KMS-11 (cell line): ENCODE measurements around the gene DOK6.
"Not testable (repeated sequence)": the region's sequence is repeated elsewhere in the genome, so short reads cannot be mapped to it uniquely, and the experiment has no call there.

Experiments
- H2AFZ ChIP-seq: fragments of 200-600 bp; sonication (generic); 2 replicates; pipeline ENCODE4 v1.6.1; 2016; ENCODE audit warnings: antibody characterized with exemption, mixed run types, low read depth
- H3K27ac ChIP-seq: fragments of 200-600 bp; sonication (generic); 2 replicates; pipeline ENCODE4 v1.6.1; 2016; ENCODE audit warnings: mild to moderate bottlenecking, mixed run types
- H3K27me3 ChIP-seq: fragments of 200-600 bp; sonication (generic); 2 replicates; pipeline ENCODE4 v1.6.1; 2017; ENCODE audit warnings: mild to moderate bottlenecking, low read depth, mixed run types, moderate library complexity; ENCODE audit not compliant: insufficient read depth
- H3K36me3 ChIP-seq: fragments of 200-600 bp; sonication (generic); 2 replicates; pipeline ENCODE4 v1.6.1; 2017; ENCODE audit warnings: mild to moderate bottlenecking, mixed run types; ENCODE audit not compliant: insufficient read depth
- H3K4me1 ChIP-seq: fragments of 200-600 bp; sonication (generic); 2 replicates; pipeline ENCODE4 v1.6.1; 2016; ENCODE audit warnings: mild to moderate bottlenecking, low read depth, mixed run types; ENCODE audit not compliant: poor library complexity, severe bottlenecking
- H3K4me2 ChIP-seq: fragments of 200-600 bp; sonication (generic); 2 replicates; pipeline ENCODE4 v1.7.0; 2016; ENCODE audit warnings: mild to moderate bottlenecking, mixed run types
- H3K4me3 ChIP-seq: fragments of 200-600 bp; sonication (generic); IDR thresholded peaks from 2 replicates; pipeline ENCODE4 v1.6.1; 2017; ENCODE audit warnings: low read depth, low read length, mixed read lengths; ENCODE audit not compliant: insufficient read depth
- H3K79me2 ChIP-seq: fragments of 200-600 bp; sonication (generic); 2 replicates; pipeline ENCODE4 v1.6.1; 2016; ENCODE audit warnings: low read depth, mixed run types; ENCODE audit not compliant: insufficient read depth
- H3K9ac ChIP-seq: fragments of 200-600 bp; sonication (generic); 2 replicates; pipeline ENCODE4 v1.6.1; 2016; ENCODE audit warnings: mild to moderate bottlenecking, mixed run types
- H4K20me1 ChIP-seq: fragments of 200-600 bp; sonication (generic); 2 replicates; pipeline ENCODE4 v1.6.1; 2016; ENCODE audit warnings: mild to moderate bottlenecking, mixed run types; ENCODE audit not compliant: insufficient read depth
- TF ChIP-seq, protein P1 (sequence below): fragments of 200-600 bp; sonication (generic); conservative IDR thresholded peaks from 2 replicates; pipeline ENCODE4 v1.6.1; 2017; ENCODE audit warnings: low read depth, mild to moderate bottlenecking, antibody characterized with exemption, low read length, moderate library complexity, mixed read lengths

DOK6 gene

DNA sequence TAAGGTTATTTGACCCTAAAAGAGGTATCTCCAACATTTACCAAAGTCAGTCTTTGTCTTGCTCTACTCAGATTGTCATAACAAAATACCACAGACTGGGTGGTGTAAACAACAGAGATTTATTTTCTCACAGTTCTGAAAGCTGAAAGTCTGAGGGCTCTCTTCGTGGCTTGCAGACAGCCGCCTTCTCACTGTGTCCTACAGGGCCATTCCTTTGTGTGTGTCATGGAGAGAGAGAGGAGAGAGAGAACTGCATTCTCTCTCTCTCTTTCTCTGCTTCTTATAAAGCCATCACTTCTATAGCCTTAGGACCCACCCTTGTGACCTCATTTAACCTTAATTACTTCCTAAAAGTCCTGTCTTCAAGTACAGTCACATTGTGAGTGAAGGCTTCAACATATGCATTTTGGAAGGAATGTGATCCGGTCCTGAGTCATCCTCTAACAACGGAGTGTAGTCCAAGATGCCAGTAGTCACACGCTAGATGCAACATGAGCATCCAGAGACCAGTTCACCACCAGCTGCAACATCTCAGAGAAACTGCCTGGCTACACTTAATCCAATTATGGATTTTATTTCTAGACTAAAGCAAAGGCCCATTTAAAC lies 416.8 kb downstream of the DOK6 start:
- no peak overlapping the region for H3K9ac ChIP-seq
- no peaks in the 10 kb centered on the region for H4K20me1 ChIP-seq
- no peaks in the 10 kb centered on the region for H3K27me3 ChIP-seq
- no peaks in the 10 kb centered on the region for H3K4me1 ChIP-seq
- H3K36me3 ChIP-seq: no peaks in the 10 kb centered on the region
- H3K79me2 ChIP-seq: no peaks in the 10 kb centered on the region
- H2AFZ ChIP-seq: no peak overlapping the region
- no peak overlapping the region for H3K4me2 ChIP-seq
- TF ChIP-seq, protein P1, sequence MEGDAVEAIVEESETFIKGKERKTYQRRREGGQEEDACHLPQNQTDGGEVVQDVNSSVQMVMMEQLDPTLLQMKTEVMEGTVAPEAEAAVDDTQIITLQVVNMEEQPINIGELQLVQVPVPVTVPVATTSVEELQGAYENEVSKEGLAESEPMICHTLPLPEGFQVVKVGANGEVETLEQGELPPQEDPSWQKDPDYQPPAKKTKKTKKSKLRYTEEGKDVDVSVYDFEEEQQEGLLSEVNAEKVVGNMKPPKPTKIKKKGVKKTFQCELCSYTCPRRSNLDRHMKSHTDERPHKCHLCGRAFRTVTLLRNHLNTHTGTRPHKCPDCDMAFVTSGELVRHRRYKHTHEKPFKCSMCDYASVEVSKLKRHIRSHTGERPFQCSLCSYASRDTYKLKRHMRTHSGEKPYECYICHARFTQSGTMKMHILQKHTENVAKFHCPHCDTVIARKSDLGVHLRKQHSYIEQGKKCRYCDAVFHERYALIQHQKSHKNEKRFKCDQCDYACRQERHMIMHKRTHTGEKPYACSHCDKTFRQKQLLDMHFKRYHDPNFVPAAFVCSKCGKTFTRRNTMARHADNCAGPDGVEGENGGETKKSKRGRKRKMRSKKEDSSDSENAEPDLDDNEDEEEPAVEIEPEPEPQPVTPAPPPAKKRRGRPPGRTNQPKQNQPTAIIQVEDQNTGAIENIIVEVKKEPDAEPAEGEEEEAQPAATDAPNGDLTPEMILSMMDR: no peak
- H3K27ac ChIP-seq: no peak overlapping the region
- H3K4me3 ChIP-seq: no peak overlapping the region

DNA sequence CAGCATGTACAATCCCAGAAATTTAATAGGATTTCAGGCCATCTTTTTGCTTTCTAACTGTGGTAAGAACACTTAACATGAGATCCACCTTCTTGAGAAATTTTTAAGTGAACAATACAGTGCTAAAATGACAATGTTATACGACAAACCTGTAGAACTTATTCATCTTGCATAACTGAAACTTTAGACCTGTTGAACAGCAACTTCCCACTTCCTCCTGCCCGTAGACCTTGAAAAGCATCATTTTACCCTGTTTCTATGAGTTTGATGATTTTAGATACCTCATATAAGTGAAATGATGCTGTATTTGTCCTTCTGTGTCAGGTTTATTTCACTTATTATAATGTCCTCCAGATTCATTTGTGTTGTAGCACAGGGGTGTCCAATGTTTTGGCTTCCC lies 418.8 kb downstream of the DOK6 start:
- H3K9ac ChIP-seq: no peak overlapping the region
- TF ChIP-seq, protein P1: no peak
- no peak overlapping the region for H3K4me2 ChIP-seq
- no peaks in the 10 kb centered on the region for H3K36me3 ChIP-seq
- H3K79me2 ChIP-seq: no peaks in the 10 kb centered on the region
- no peaks in the 10 kb centered on the region for H3K27me3 ChIP-seq
- H3K4me1 ChIP-seq: no peaks in the 10 kb centered on the region
- no peak overlapping the region for H3K4me3 ChIP-seq
- no peaks in the 10 kb centered on the region for H4K20me1 ChIP-seq
- H2AFZ ChIP-seq: no peak overlapping the region
- H3K27ac ChIP-seq: no peak overlapping the region

DNA sequence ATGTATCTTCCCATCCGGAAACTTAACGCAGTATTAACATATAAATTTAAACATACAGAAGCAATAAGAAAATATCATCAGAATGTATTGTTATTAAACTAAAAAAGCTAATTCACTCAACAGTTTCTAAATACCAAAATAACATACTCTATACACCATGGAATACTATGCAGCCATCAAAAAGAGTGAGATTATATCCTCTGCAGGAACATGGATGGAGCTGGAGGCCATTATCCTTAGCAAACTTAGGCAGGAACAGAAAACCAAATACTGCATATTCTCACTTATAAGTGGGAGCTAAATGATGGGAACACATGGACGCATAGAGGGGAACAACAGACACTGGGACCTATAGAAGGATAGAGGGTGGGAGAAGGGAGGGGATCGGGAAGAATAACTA lies 419.9 kb downstream of the DOK6 start:
- Histone ChIP-seq H3K9ac (no peak overlapping the region), H2AFZ (no peak overlapping the region), H3K4me3 (no peak overlapping the region), H3K4me2 (no peak overlapping the region), H3K27ac (no peak overlapping the region), H3K4me1 (no peaks in the 10 kb centered on the region), H3K79me2 (no peaks in the 10 kb centered on the region), H3K36me3 (no peaks in the 10 kb centered on the region), H4K20me1 (no peaks in the 10 kb centered on the region), H3K27me3 (no peaks in the 10 kb centered on the region)
- TF ChIP-seq, protein P1: no peak

DNA sequence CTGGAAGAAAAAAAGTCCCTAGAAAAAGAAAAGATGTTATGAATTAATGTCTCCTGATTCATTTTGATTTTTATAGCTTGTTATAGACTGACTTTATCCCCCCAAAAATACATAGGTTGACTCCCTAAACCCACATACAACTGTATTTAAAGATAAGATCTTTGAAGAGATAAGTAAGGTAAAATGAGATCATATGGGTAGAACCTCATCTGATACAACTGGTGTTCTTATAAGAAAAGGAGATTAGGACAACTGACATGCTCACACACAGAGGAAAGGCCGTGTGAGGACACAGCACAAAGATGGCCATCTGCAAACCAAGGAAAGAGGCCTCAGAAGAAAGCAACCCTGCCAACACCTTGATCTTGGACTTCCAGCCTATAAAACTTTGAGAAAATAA lies 429.5 kb downstream of the DOK6 start:
- TF ChIP-seq, protein P1: no peak
- Histone ChIP-seq H3K4me2 (no peak overlapping the region), H3K9ac (no peak overlapping the region), H3K4me1 (no peaks in the 10 kb centered on the region), H3K79me2 (no peaks in the 10 kb centered on the region), H4K20me1 (no peaks in the 10 kb centered on the region), H3K36me3 (no peaks in the 10 kb centered on the region), H3K27ac (no peak overlapping the region), H3K4me3 (no peak overlapping the region), H2AFZ (no peak overlapping the region), H3K27me3 (no peaks in the 10 kb centered on the region)

DNA sequence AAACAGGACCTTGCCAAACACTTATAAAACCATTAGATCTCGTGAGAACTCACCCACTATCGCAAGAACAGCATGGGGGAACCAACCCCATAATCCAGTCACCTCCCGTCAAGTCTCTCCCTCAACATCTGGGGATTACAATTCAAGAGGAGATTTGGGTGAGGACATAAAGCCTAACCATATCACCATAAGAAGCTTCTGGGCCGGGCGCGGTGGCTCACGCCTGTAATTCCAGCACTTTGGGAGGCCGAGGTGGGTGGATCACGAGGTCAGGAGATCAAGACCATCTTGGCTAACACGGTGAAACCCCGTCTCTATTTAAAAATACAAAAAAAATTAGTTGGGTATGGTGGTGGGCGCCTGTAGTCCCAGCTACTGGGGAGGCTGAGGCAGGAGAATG lies 434.3 kb downstream of the DOK6 start:
- H3K9ac ChIP-seq, H4K20me1 ChIP-seq, H3K4me1 ChIP-seq, H3K4me3 ChIP-seq, H3K27ac ChIP-seq, H3K4me2 ChIP-seq, H3K79me2 ChIP-seq, H2AFZ ChIP-seq, H3K27me3 ChIP-seq, H3K36me3 ChIP-seq: not testable (repeated sequence)
